HepG2 (cell line): Measurements from ENCODE around the gene SLC45A3. TPM values are rescaled to one million over a fixed set of nuclear protein-coding genes. Genes with fewer than 3 reads are reported as not detected.

ENCODE experiments used
- CREBL2 ChIP-seq: sonication (generic); formaldehyde crosslinking; IDR thresholded peaks from 2 replicates; pipeline ENCODE4 v1.8.1; 2023; ENCODE audit warnings: missing genetic modification reagents, mild to moderate bottlenecking, borderline replicate concordance
- DMAP1 ChIP-seq: IDR thresholded peaks from 2 replicates; pipeline ENCODE4 v1.6.1; 2016
- EED ChIP-seq: sonication (generic); formaldehyde crosslinking; IDR thresholded peaks from 2 replicates; pipeline ENCODE4 v1.5.0; 2020; ENCODE audit warnings: mild to moderate bottlenecking, missing genetic modification reagents
- IRF9 ChIP-seq: sonication (generic); formaldehyde crosslinking; IDR thresholded peaks from 2 replicates; pipeline ENCODE4 v1.8.0; 2022; ENCODE audit warnings: missing genetic modification reagents, mild to moderate bottlenecking, borderline replicate concordance
- NR3C1 ChIP-seq: sonication (generic); formaldehyde crosslinking; IDR thresholded peaks from 2 replicates; pipeline ENCODE4 v1.4.0; 2020; ENCODE audit warnings: missing genetic modification reagents
- PAXIP1 ChIP-seq: sonication (generic); formaldehyde crosslinking; conservative IDR thresholded peaks from 2 replicates; pipeline ENCODE4 v1.4.0; 2020; ENCODE audit warnings: mild to moderate bottlenecking, missing genetic modification reagents, moderate library complexity
- SSRP1 ChIP-seq: IDR thresholded peaks from 2 replicates; pipeline ENCODE4 v1.6.1; 2016; ENCODE audit warnings: control low read depth
- TMF1 ChIP-seq: sonication (generic); formaldehyde crosslinking; IDR thresholded peaks from 2 replicates; pipeline ENCODE4 v1.8.1; 2022; ENCODE audit warnings: low read depth, missing genetic modification reagents
- YEATS4 ChIP-seq: sonication (generic); formaldehyde crosslinking; IDR thresholded peaks from 2 replicates; pipeline ENCODE4 v1.4.0; 2020; ENCODE audit warnings: missing genetic modification reagents, borderline replicate concordance
- ZBTB43 ChIP-seq: sonication (generic); formaldehyde crosslinking; conservative IDR thresholded peaks from 2 replicates; pipeline ENCODE4 v1.4.0; 2020; ENCODE audit warnings: missing genetic modification reagents
- ZFP82 ChIP-seq: sonication (generic); formaldehyde crosslinking; IDR thresholded peaks from 2 replicates; pipeline ENCODE4 v1.5.1; 2020; ENCODE audit warnings: mild to moderate bottlenecking, missing genetic modification reagents, borderline replicate concordance
- ZNF18 ChIP-seq: sonication (generic); formaldehyde crosslinking; IDR thresholded peaks from 2 replicates; pipeline ENCODE4 v1.8.0; 2022; ENCODE audit warnings: mild to moderate bottlenecking, missing genetic modification reagents; ENCODE audit not compliant: insufficient replicate concordance
- ZNF292 ChIP-seq: sonication (generic); formaldehyde crosslinking; IDR thresholded peaks from 2 replicates; pipeline ENCODE4 v1.8.1; 2022; ENCODE audit warnings: mild to moderate bottlenecking, low read depth, missing genetic modification reagents, borderline replicate concordance
- ZNF747 ChIP-seq: sonication (generic); formaldehyde crosslinking; IDR thresholded peaks from 2 replicates; pipeline ENCODE4 v1.8.1; 2023; ENCODE audit warnings: missing genetic modification reagents, mild to moderate bottlenecking, borderline replicate concordance
- ZNF766 ChIP-seq: sonication (generic); formaldehyde crosslinking; IDR thresholded peaks from 2 replicates; pipeline ENCODE4 v1.5.0; 2020; ENCODE audit warnings: missing genetic modification reagents, borderline replicate concordance
- ZNF784 ChIP-seq: sonication (generic); formaldehyde crosslinking; IDR thresholded peaks from 2 replicates; pipeline ENCODE4 v1.5.1; 2020; ENCODE audit warnings: missing genetic modification reagents, mild to moderate bottlenecking, borderline replicate concordance
- ZNF788 ChIP-seq: sonication (generic); formaldehyde crosslinking; IDR thresholded peaks from 2 replicates; pipeline ENCODE4 v1.5.0; 2020; ENCODE audit warnings: mild to moderate bottlenecking, missing genetic modification reagents, borderline replicate concordance
- polyA plus RNA-seq, 8 experiments: library from polyadenylated mRNA; depleted of rRNA in 3 of 8; stranded (reverse) in 7 of 8; unstranded in 1 of 8; fragments of >200 nt; fragmentation: Illumina TruSeq in 4 of 8; extraction: Trizol in 4 of 8; gene quantifications; 2 replicates each; pipeline versions ENCODE4 v1.2.1 to v1.2.3, GENCODE V29; 2011 to 2016; ENCODE audit warnings: low read depth in 4 of 8, missing spikeins in 1 of 8, mixed read lengths in 1 of 8; ENCODE audit not compliant: insufficient read depth in 1 of 8
- total RNA-seq, 5 experiments: library from RNA; depleted of rRNA; stranded (reverse); fragments of >200 nt; fragmentation: Illumina TruSeq; extraction: Trizol; gene quantifications; 2 replicates each; pipeline ENCODE4 v1.2.3, GENCODE V29; 2016; ENCODE audit warnings: low read depth in 1 of 5

SLC45A3 gene
- total and polyA plus RNA-seq, 2 of the 13 experiments (the other 11 are each of a cell fraction or from before 2014, with no cell fraction given) = 3.4 to 4.1 TPM

GRCh38 chr1:205631010-205631767, 49.1 kb downstream of the SLC45A3 start (continued):
- no peak for TF ChIP-seq ZNF18 (CRISPR knock-in tag)
- TF ChIP-seq CREBL2 (CRISPR knock-in tag) = no peak; the same call in 1 of the 2 replicates
- 0 out of 2 replicates have a peak, but pooled peaks have one; percentile 9 for TF ChIP-seq ZNF784 (CRISPR knock-in tag)
- peak; percentile 60; the same call in 1 of the 2 replicates for TF ChIP-seq EED
- TF ChIP-seq SSRP1 (CRISPR knock-in tag) = no peak
- peak; percentile 49; the same call in 1 of the 2 replicates for TF ChIP-seq ZBTB43
- TF ChIP-seq YEATS4 (CRISPR knock-in tag) = peak; percentile 82
- TF ChIP-seq ZNF766 (CRISPR knock-in tag) = peak; percentile 58; the same call in 1 of the 2 replicates
- no peak for TF ChIP-seq ZNF292
- no peak; the same call in 1 of the 2 replicates for TF ChIP-seq ZFP82 (CRISPR knock-in tag)
- peak; percentile 71; the same call in 1 of the 2 replicates for TF ChIP-seq IRF9 (CRISPR knock-in tag)
- no peak for TF ChIP-seq NR3C1
- TF ChIP-seq ZNF788 = peak; percentile 72; the same call in 1 of the 2 replicates
- peak; percentile 89 for TF ChIP-seq DMAP1
- peak; percentile 59; the same call in 1 of the 2 replicates for TF ChIP-seq ZNF747 (CRISPR knock-in tag)
- no peak for TF ChIP-seq TMF1 (CRISPR knock-in tag)
- TF ChIP-seq PAXIP1 (CRISPR knock-in tag) = peak; percentile 76
